Measurements from ENCODE around the gene MEI1. TPM values are rescaled to one million over a fixed set of nuclear protein-coding genes. Genes with fewer than 3 reads are reported as not detected.

MEI1 gene
- total RNA-seq, 2 experiments from 2014 or later = 2.3 to 14.6 TPM

DNA sequence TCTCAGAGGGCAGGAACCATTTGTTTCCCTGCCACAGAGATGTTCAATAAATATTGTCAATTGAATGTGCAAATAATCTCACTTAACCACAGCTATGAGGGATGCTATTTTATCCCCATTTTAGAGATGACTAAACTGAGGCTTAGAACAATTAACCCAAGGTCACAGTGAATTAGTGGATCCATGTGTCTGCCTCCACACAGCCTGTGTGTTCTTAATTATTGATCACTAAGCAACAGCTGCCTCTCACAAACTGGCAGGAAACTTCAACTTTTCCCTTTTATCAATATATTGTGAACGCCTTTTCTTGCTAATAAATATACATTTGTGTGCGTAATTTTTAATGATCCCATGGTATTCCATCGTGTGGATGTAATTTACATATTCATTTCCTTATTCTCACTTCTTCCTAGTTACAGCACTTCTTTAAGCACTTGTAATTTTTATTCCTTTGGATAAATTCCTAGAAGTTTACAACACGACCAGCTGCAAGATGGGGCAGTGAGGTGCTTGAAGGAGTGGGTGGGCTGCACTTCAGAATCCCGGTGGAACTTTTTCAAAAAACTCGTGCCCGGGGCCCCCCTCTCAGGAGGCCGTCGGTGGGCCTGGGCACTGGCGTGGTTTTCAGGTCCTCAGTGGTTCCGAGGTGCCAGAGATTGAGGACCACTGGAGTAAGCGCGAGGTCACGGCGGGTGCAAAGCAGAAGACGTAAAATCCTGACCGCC, 132.7 kb downstream of the MEI1 start:
- Histone ChIP-seq H3K9me3 (ENCODE audit: low read length) (no peaks in the 10 kb centered on the region; the same call in 1 of the 2 replicates), H3K4me2 (ENCODE audit: low read length) (peak overlapping the region; percentile 89), H4K20me1 (ENCODE audit: insufficient read depth, low read length) (peaks cover 12% of the 10 kb centered on the region), H3K4me3 (ENCODE audit: low read depth, low read length, poor library complexity, severe bottlenecking) (peak overlapping the region; percentile 90), H2AFZ (ENCODE audit: low read length) (peak overlapping the region; percentile 52; the same call in 1 of the 2 replicates), H3K27ac (ENCODE audit: low read depth, low read length, poor library complexity, severe bottlenecking) (peak overlapping the region; percentile 84), H3K9me2 (ENCODE audit: insufficient read depth, low read length) (no peaks in the 10 kb centered on the region), H3K36me3 (ENCODE audit: insufficient read depth, low read length) (peaks cover 38% of the 10 kb centered on the region), H3K4me1 (ENCODE audit: insufficient read depth, low read length, poor library complexity, severe bottlenecking) (peaks cover 56% of the 10 kb centered on the region), H3K79me2 (ENCODE audit: insufficient read depth, low read depth, low read length) (peaks cover 51% of the 10 kb centered on the region)
- TF ChIP-seq EZH2phosphoT487 (IDR thresholded peaks at IDR 0.05; ENCODE audit: borderline replicate concordance, low read depth, low read length) = no peak
- TF ChIP-seq, protein P1, sequence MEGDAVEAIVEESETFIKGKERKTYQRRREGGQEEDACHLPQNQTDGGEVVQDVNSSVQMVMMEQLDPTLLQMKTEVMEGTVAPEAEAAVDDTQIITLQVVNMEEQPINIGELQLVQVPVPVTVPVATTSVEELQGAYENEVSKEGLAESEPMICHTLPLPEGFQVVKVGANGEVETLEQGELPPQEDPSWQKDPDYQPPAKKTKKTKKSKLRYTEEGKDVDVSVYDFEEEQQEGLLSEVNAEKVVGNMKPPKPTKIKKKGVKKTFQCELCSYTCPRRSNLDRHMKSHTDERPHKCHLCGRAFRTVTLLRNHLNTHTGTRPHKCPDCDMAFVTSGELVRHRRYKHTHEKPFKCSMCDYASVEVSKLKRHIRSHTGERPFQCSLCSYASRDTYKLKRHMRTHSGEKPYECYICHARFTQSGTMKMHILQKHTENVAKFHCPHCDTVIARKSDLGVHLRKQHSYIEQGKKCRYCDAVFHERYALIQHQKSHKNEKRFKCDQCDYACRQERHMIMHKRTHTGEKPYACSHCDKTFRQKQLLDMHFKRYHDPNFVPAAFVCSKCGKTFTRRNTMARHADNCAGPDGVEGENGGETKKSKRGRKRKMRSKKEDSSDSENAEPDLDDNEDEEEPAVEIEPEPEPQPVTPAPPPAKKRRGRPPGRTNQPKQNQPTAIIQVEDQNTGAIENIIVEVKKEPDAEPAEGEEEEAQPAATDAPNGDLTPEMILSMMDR (conservative IDR thresholded peaks at IDR 0.05; ENCODE audit: low read length) = no peak
- intact Hi-C loops (cut with micrococcal nuclease; ENCODE audit: unreplicated experiment) = loop anchor here (2.0 to 5.0 kb wide), 3 partner anchors 90 to 115 kb away; partner anchors contain the start of gene CENPM
- CTCF ChIA-PET (ENCODE audit: unreplicated experiment) = no interaction called here
- no peak for DNase-seq (ENCODE audit: low spot score)
- POLR2A ChIA-PET = interaction anchor here (1.0 to 2.0 kb wide), 5 partner anchors 8 to 30 kb away, joined by 3 to 6 read pairs (median 4); no protein-coding TSS in a partner anchor
- TSS peak; percentile 94 for BruUV-seq (replicated peaks)

DNA sequence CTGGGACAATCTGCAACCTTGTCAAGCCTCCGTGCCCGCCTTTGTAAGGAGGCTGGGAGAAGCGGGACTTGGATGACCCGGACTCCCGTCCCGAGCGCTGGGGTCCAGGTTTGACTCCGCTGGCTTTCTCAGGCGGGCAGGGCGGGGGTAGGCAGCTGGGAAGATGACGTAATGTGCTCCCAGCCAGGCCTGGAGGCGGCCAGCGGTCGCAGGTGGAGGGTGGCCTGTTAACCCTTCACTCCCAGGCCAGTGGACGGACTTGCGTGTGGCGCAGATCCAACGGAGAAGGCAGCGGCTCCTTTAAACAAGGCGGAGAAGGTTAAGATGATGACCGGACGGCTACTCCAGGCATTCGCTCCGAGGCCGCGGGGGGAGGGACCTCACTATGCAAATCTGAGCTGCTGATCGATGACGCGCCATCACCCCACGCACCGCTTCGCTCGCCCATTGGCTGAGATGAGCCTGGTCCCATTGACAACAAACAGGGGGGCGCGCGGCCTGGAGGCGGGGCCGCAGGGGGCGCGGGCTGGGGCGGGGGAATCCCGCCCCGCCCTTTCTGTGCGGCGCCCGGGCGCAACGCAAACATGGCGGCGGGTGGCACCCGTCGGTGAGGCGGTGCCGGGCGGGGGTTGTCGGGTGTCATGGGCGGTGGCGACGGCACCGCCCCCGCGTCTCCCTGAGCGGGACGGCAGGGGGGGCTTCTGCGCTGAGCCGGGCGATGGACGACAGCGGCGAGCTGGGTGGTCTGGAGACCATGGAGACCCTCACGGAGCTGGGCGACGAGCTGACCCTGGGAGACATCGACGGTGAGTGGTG, 133.5 kb downstream of the MEI1 start, which contains the start of gene SREBF2:
Gene SREBF2, plus strand, starts transcription at position 553 of the 816 bp plus-strand sequence. Its CDS starts 166 bp downstream, at position 719.
- no TSS peak for BruUV-seq (replicated peaks)
- CTCF ChIA-PET (ENCODE audit: unreplicated experiment) = no interaction called here
- no peak for TF ChIP-seq EZH2phosphoT487 (IDR thresholded peaks at IDR 0.05; ENCODE audit: borderline replicate concordance, low read depth, low read length)
- TF ChIP-seq, protein P1 (conservative IDR thresholded peaks at IDR 0.05; ENCODE audit: low read length) = no peak
- Histone ChIP-seq H3K9me3 (ENCODE audit: low read length) (no peaks in the 10 kb centered on the region; the same call in 1 of the 2 replicates), H2AFZ (ENCODE audit: low read length) (peak within 1 kb of the TSS; percentile 52; the same call in 1 of the 2 replicates), H3K4me3 (ENCODE audit: low read depth, low read length, poor library complexity, severe bottlenecking) (peak within 1 kb of the TSS; percentile 90), H3K9me2 (ENCODE audit: insufficient read depth, low read length) (no peaks in the 10 kb centered on the region), H4K20me1 (ENCODE audit: insufficient read depth, low read length) (peaks cover 12% of the 10 kb centered on the region), H3K79me2 (ENCODE audit: insufficient read depth, low read depth, low read length) (peaks cover 54% of the 10 kb centered on the region), H3K4me2 (ENCODE audit: low read length) (peak within 1 kb of the TSS; percentile 89), H3K27ac (ENCODE audit: low read depth, low read length, poor library complexity, severe bottlenecking) (peak within 1 kb of the TSS; percentile 84), H3K4me1 (ENCODE audit: insufficient read depth, low read length, poor library complexity, severe bottlenecking) (peaks cover 57% of the 10 kb centered on the region), H3K36me3 (ENCODE audit: insufficient read depth, low read length) (peaks cover 42% of the 10 kb centered on the region)
- intact Hi-C loops (cut with micrococcal nuclease; ENCODE audit: unreplicated experiment) = loop anchor here (1.0 to 5.0 kb wide), 4 partner anchors 30 to 114 kb away; partner anchors contain the start of gene CENPM
- DNase-seq (ENCODE audit: low spot score) = peak; percentile 100
- POLR2A ChIA-PET = interaction anchor here (1.0 to 1.6 kb wide), 6 partner anchors 10 to 114 kb away, joined by 3 to 5 read pairs (median 4); partner anchors contain the start of gene CENPM

Data from OCI-LY7 (cell line).